ENCODE measurements around the gene SIRT7.

GRCh38 chr17:81888988-81889595 lies 28.9 kb downstream of the SIRT7 start:
- TF ChIP-seq CTCF (IDR thresholded peaks at IDR 0.05): no peak
- no peak for TF ChIP-seq POLR2A (IDR thresholded peaks at IDR 0.05)

All from adrenal gland (tissue), 5 donors.